Heart left ventricle (tissue), 16 donors: ENCODE measurements around the gene HHIPL1. TPM values are rescaled to one million over a fixed set of nuclear protein-coding genes. Genes with fewer than 3 reads are reported as not detected.

ENCODE experiments used
- ATAC-seq, 4 donors: fragments of 200-7000 bp; cut with Tn5 transposase; one replicate each; pipeline ENCODE4 v1.9.1; 2020 to 2022; ENCODE audit warnings: moderate library complexity in 4 of 4, mild to moderate bottlenecking in 3 of 4, moderate number of reproducible peaks in 1 of 4
- DNase-seq, 5 donors: peaks; one replicate each; pipeline ENCODE4 v3.0.0-alpha.2; 2020
- H3K27ac ChIP-seq, 12 donors: fragments of 200-600 bp; sonication (generic) in 4 of 12; one replicate each; pipeline versions ENCODE4 v1.5.0 to v1.8.0; 2016 to 2022; ENCODE audit warnings: mild to moderate bottlenecking in 2 of 12
- H3K27me3 ChIP-seq, 9 donors: fragments of 200-600 bp; sonication (generic) in 2 of 9; one replicate each; pipeline versions ENCODE4 v1.5.1 to v1.8.0; 2016 to 2022; ENCODE audit warnings: mild to moderate bottlenecking in 3 of 9
- H3K36me3 ChIP-seq, 9 donors: fragments of 200-600 bp; sonication (generic) in 2 of 9; one replicate each; pipeline versions ENCODE4 v1.5.0 to v1.8.0; 2018 to 2022; ENCODE audit warnings: mild to moderate bottlenecking in 2 of 9
- H3K4me1 ChIP-seq, 12 donors: fragments of 200-600 bp; sonication (generic) in 4 of 12; one replicate each; pipeline versions ENCODE4 v1.5.0 to v1.8.0; 2016 to 2022; ENCODE audit warnings: mild to moderate bottlenecking in 3 of 12
- H3K4me3 ChIP-seq, 12 donors: fragments of 200-600 bp; sonication (generic) in 4 of 12; one replicate each; pipeline versions ENCODE4 v1.5.0 to v1.8.0; 2017 to 2022; ENCODE audit warnings: mild to moderate bottlenecking in 9 of 12, moderate library complexity in 4 of 12
- H3K9me3 ChIP-seq, 12 donors: fragments of 200-600 bp; sonication (generic) in 4 of 12; one replicate each; pipeline versions ENCODE4 v1.5.0 to v1.8.0; 2016 to 2022; ENCODE audit warnings: mild to moderate bottlenecking in 1 of 12
- CTCF ChIP-seq, 12 donors: fragments of 200-600 bp; sonication (generic) in 4 of 12; IDR thresholded peaks; one replicate each; pipeline versions ENCODE4 v1.5.0 to v1.8.0; 2018 to 2022; ENCODE audit warnings: antibody characterized with exemption in 12 of 12, mild to moderate bottlenecking in 5 of 12
- POLR2A ChIP-seq, 2 donors: fragments of 450-650 bp; IDR thresholded peaks; one replicate each; pipeline ENCODE4 v1.6.1; 2017; ENCODE audit warnings: antibody characterized with exemption in 2 of 2, mild to moderate bottlenecking in 2 of 2, moderate library complexity in 2 of 2
- WGBS, 4 donors: extraction: QIAGEN DNeasy Blood & Tissue Kit in 2 of 4; methylation state at CpG; one replicate each; pipeline versions ENCODE4 v1.1.5 to v1.1.7; 2013 to 2018; 5-methylcytosine and 5-hydroxymethylcytosine counted together
- intact Hi-C, 10 donors: fragments of 100-400 bp; cut with DNase I; formaldehyde crosslinking; loops; one replicate each; pipeline versions ENCODE4 v1.11.1 to v1.14.2; 2022
- polyA plus RNA-seq, 2 donors: library from polyadenylated mRNA; stranded (reverse); fragments of 200-250 nt; gene quantifications; one replicate each; pipeline ENCODE4 v1.2.3, GENCODE V29; 2013
- total RNA-seq, 9 donors: library from RNA; depleted of rRNA in 2 of 9; stranded (reverse); fragments of >200 nt in 2 of 9; fragmentation: NEBNext Ultra II Directional in 3 of 9; extraction: Animal tissue kit (Norgen Biotek cat#: 25700) in 3 of 9; gene quantifications; one replicate each; pipeline versions ENCODE4 v1.1.0 to v1.2.4, GENCODE V29; 2016 to 2023
- donor health status: ischemic (EF 13 %, LVEDD 7.1; RV severe dilation, severe dysfunction).
- donor health status: healthy with polysubstance abuse.
- donor health status: DM: no; HTN: yes; CAD: no.
- donor health status: DM: no; HTN: no; CAD: no.
- donor health status: ischemic (EF 25% LVEDD 6.9; RV normal size, moderate dysfunction).
- donor health status: ischemic (EF 25% LVEDD 5.7; RV mildly dilated, moderate dysfunction).
- donor health status: healthy.
- donor health status: DM: yes; HTN: yes; CAD: no.
- donor health status: ischemic (EF 35%, LVEDD 5.7; RV mildly dilated, moderate dysfunction).
- donor health status: nonischemic (EF 11% LVEDD 7.7; RV severe dilation, severe dysfunction).
- donor health status: DM: yes; HTN: yes; CAD: no.
- donor health status: PGD.
- donor health status: ischemic (EF 29% LVEDD 5.4; RV normal size, mild dysfunction).
- donor health status: nonischemic (EF 23%, LVEDD 6.1; RV moderate dilation, normal function).

Gene HHIPL1
- total and polyA plus RNA-seq, 11 donors, result 0.34 to 3.1 (median 1.1) TPM

GRCh38 chr14:99654235-99654985 is 9.5 kb downstream of the HHIPL1 start:
- TF ChIP-seq POLR2A (IDR thresholded peaks at IDR 0.05) (no peak), CTCF (IDR thresholded peaks at IDR 0.05) (no peak)
- H3K27ac ChIP-seq, result peak overlapping the region in 1 of 12 donors; percentile 49
- intact Hi-C loops, result no loop called here
- ATAC-seq (peak in 3 of 4 donors; percentile 60 to 73 (median 64)), DNase-seq (peak in 1 of 5 donors; percentile 40)
- H3K9me3 ChIP-seq, result no peaks in the 10 kb centered on the region
- peaks cover 0 to 4% (median 0%) of the 10 kb centered on the region in 12 donors for H3K4me1 ChIP-seq
- H3K27me3 ChIP-seq, result peaks cover 0 to 9% (median 4%) of the 10 kb centered on the region in 9 donors
- H3K36me3 ChIP-seq, result peaks cover 0 to 8% (median 0%) of the 10 kb centered on the region in 9 donors
- H3K4me3 ChIP-seq, result no peak overlapping the region
- 50 to 58% (median 54%) methylated on average over 7 of the region's 7 CpGs for WGBS, 4 donors

GRCh38 chr14:99655521-99655920 is 10.6 kb downstream of the HHIPL1 start:
- H3K4me3 ChIP-seq, result no peak overlapping the region
- peaks cover 0 to 18% (median 10%) of the 10 kb centered on the region in 9 donors for H3K27me3 ChIP-seq
- DNase-seq (no peak), ATAC-seq (no peak)
- no peaks in the 10 kb centered on the region for H3K9me3 ChIP-seq
- peaks cover 0 to 10% (median 0%) of the 10 kb centered on the region in 9 donors for H3K36me3 ChIP-seq
- no peak overlapping the region for H3K27ac ChIP-seq
- 91 to 100% (median 98%) methylated on average over 4 of the region's 4 CpGs for WGBS, 4 donors
- H3K4me1 ChIP-seq, result peaks cover 0 to 11% (median 0%) of the 10 kb centered on the region in 12 donors
- TF ChIP-seq POLR2A (IDR thresholded peaks at IDR 0.05) (no peak), CTCF (IDR thresholded peaks at IDR 0.05) (no peak)
- intact Hi-C loops, result no loop called here

GRCh38 chr14:99656171-99656570 is 11.2 kb downstream of the HHIPL1 start:
- ATAC-seq (no peak), DNase-seq (no peak)
- TF ChIP-seq CTCF (IDR thresholded peaks at IDR 0.05) (no peak), POLR2A (IDR thresholded peaks at IDR 0.05) (no peak)
- Histone ChIP-seq H3K27ac (no peak overlapping the region), H3K4me1 (peaks cover 0 to 11% (median 0%) of the 10 kb centered on the region in 12 donors), H3K36me3 (peaks cover 0 to 17% (median 0%) of the 10 kb centered on the region in 9 donors), H3K9me3 (no peaks in the 10 kb centered on the region), H3K4me3 (no peak overlapping the region), H3K27me3 (peaks cover 0 to 24% (median 10%) of the 10 kb centered on the region in 9 donors)
- 87 to 96% (median 87%) methylated on average over 5 of the region's 5 CpGs for WGBS, 4 donors
- intact Hi-C loops, result no loop called here

- intact Hi-C loops, result no loop called here
- WGBS, 4 donors, result 31 to 50% (median 35%) methylated on average over 1 of the region's 1 CpG
- Histone ChIP-seq H3K27ac (no peak overlapping the region), H3K9me3 (no peaks in the 10 kb centered on the region), H3K36me3 (peaks cover 0 to 23% (median 0%) of the 10 kb centered on the region in 9 donors), H3K4me3 (no peak overlapping the region), H3K27me3 (peaks cover 0 to 27% (median 10%) of the 10 kb centered on the region in 9 donors), H3K4me1 (peaks cover 0 to 11% (median 0%) of the 10 kb centered on the region in 12 donors)
- ATAC-seq (no peak), DNase-seq (no peak)
- no peak for TF ChIP-seq POLR2A (IDR thresholded peaks at IDR 0.05)
- TF ChIP-seq CTCF (IDR thresholded peaks at IDR 0.05), result no peak
Measured at GRCh38 chr14:99657645-99658155, 12.8 kb downstream of the HHIPL1 start.
